Endothelial cell of umbilical vein (primary cell): ENCODE results near the gene CXCL14. TPM values are rescaled to one million over a fixed set of nuclear protein-coding genes. Genes with fewer than 3 reads are reported as not detected.

Experiments used
- BruUV-seq: library from RNA; stranded (reverse); fragments of 400-500 nt; replicated peaks from 2 replicates; lab custom pipeline; 2021; lab: Mats Ljungman, UMichigan
- CTCF ChIA-PET: fragments of 300-600, 350-600 bp; sonication (Branson Sonifier 250); formaldehyde crosslinking; loops from one replicate; lab custom pipeline; 2021; ENCODE audit warnings: antibody characterized with exemption, inconsistent platforms; lab: Charles Lee
- POLR2A ChIA-PET: fragments of 300-600, 350-600 bp; sonication (Branson Sonifier 250); formaldehyde crosslinking; loops from one replicate; lab custom pipeline; 2021; ENCODE audit warnings: antibody characterized with exemption, inconsistent platforms; lab: Charles Lee
- DNase-seq: peaks from one replicate; pipeline ENCODE4 v3.0.0-alpha.2; 2011; ENCODE audit warnings: low read depth, low spot score
- FAIRE-seq: peaks from 2 replicates; lab custom pipeline; 2011; peaks lifted over from hg19 to GRCh38; lab: Jason Lieb, UNC
- H2AFZ ChIP-seq: 2 replicates; pipeline ENCODE4 v1.6.0; 2012; ENCODE audit warnings: low read depth, low read length, control low read depth, inconsistent platforms
- H3K27ac ChIP-seq: 2 replicates; pipeline ENCODE4 v1.5.1; 2011; ENCODE audit warnings: low read depth, mild to moderate bottlenecking, control low read depth, low read length, moderate library complexity; ENCODE audit not compliant: insufficient read depth
- H3K27me3 ChIP-seq, 2 experiments: 2 replicates each; pipeline versions ENCODE4 v1.6.0 to v1.6.1; 2011; ENCODE audit warnings: low read length in 2 of 2, mixed read lengths in 1 of 2; ENCODE audit not compliant: control insufficient read depth in 2 of 2, insufficient read depth in 2 of 2
- H3K36me3 ChIP-seq, 2 experiments: 2 replicates in 1 of 2; 3 replicates in 1 of 2; pipeline ENCODE4 v1.5.1; 2011; ENCODE audit warnings: low read length in 2 of 2, mild to moderate bottlenecking in 1 of 2, moderate library complexity in 1 of 2; ENCODE audit not compliant: control insufficient read depth in 2 of 2, insufficient read depth in 2 of 2; ENCODE audit errors: extremely low read depth in 1 of 2
- H3K4me1 ChIP-seq: 3 replicates; pipeline ENCODE4 v1.5.1; 2011; ENCODE audit warnings: mild to moderate bottlenecking, low read length; ENCODE audit not compliant: control insufficient read depth, insufficient read depth; ENCODE audit errors: extremely low read depth
- H3K4me2 ChIP-seq: 2 replicates; pipeline ENCODE4 v1.6.1; 2011; ENCODE audit warnings: low read length, control low read depth, mixed read lengths; ENCODE audit not compliant: insufficient read depth
- H3K4me3 ChIP-seq, 3 experiments: fragments of 200-600 bp in 1 of 3; sonication (generic), shearing (Covaris generic) in 1 of 3; replicated peaks in 1 of 3; 2 replicates each; pipeline ENCODE4 v1.5.1; 2011 to 2016; ENCODE audit warnings: control low read depth in 3 of 3, low read length in 3 of 3, mild to moderate bottlenecking in 2 of 3, inconsistent platforms in 1 of 3, low read depth in 1 of 3, moderate library complexity in 1 of 3; ENCODE audit not compliant: insufficient read depth in 1 of 3
- H3K79me2 ChIP-seq: 2 replicates; pipeline ENCODE4 v1.6.0; 2012; ENCODE audit warnings: low read length, inconsistent platforms; ENCODE audit not compliant: control insufficient read depth, insufficient read depth
- H3K9ac ChIP-seq: replicated peaks from 2 replicates; pipeline ENCODE3; 2011; ENCODE audit warnings: low read length, control low read depth; ENCODE audit not compliant: insufficient read depth; ENCODE audit errors: extremely low read depth
- H3K9me1 ChIP-seq: replicated peaks from 3 replicates; pipeline ENCODE4 v1.6.0; 2011; ENCODE audit warnings: mild to moderate bottlenecking, low read length; ENCODE audit not compliant: control insufficient read depth, insufficient read depth; ENCODE audit errors: extremely low read depth
- H3K9me3 ChIP-seq: replicated peaks from 2 replicates; pipeline ENCODE4 v1.5.1; 2012; ENCODE audit warnings: low read length, inconsistent platforms; ENCODE audit not compliant: control insufficient read depth, insufficient read depth
- H4K20me1 ChIP-seq: replicated peaks from 2 replicates; pipeline ENCODE3; 2011; ENCODE audit warnings: mild to moderate bottlenecking, low read length; ENCODE audit not compliant: control insufficient read depth, insufficient read depth; ENCODE audit errors: extremely low read depth
- CTCF ChIP-seq, 2 donors: IDR thresholded peaks; 1 replicate in 1 of 2; 2 replicates in 1 of 2; pipeline ENCODE4 v1.5.1; 2011; ENCODE audit warnings: low read length in 2 of 2, mild to moderate bottlenecking in 2 of 2, moderate library complexity in 2 of 2, control low read depth in 1 of 2, inconsistent platforms in 1 of 2, low read depth in 1 of 2; ENCODE audit not compliant: insufficient read depth in 1 of 2; ENCODE audit errors: extremely low read depth in 1 of 2
- EZH2 ChIP-seq: IDR thresholded peaks from 2 replicates; pipeline ENCODE4 v1.6.1; 2012; ENCODE audit warnings: borderline replicate concordance, low read depth, mild to moderate bottlenecking, moderate library complexity, low read length, inconsistent platforms; ENCODE audit not compliant: severe bottlenecking
- FOS ChIP-seq: IDR thresholded peaks from 2 replicates; pipeline ENCODE4 v1.6.1; 2011; ENCODE audit warnings: mild to moderate bottlenecking, low read length, moderate library complexity, borderline replicate concordance; ENCODE audit not compliant: insufficient read depth
- GATA2 ChIP-seq: IDR thresholded peaks from 2 replicates; pipeline ENCODE4 v1.7.0; 2011; ENCODE audit warnings: low read depth, mild to moderate bottlenecking, moderate library complexity, mixed read lengths, low read length; ENCODE audit not compliant: insufficient read length, insufficient read depth
- JUN ChIP-seq: IDR thresholded peaks from 2 replicates; pipeline ENCODE4 v1.6.1; 2011; ENCODE audit warnings: borderline replicate concordance, low read depth; ENCODE audit not compliant: insufficient read length, insufficient read depth
- MAX ChIP-seq: IDR thresholded peaks from 2 replicates; pipeline ENCODE4 v1.6.1; 2011; ENCODE audit not compliant: insufficient read depth, insufficient read length
- MYC ChIP-seq: IDR thresholded peaks from one replicate; pipeline ENCODE4 v1.6.1; 2011; ENCODE audit warnings: mild to moderate bottlenecking, low read depth, low read length
- POLR2A ChIP-seq: IDR thresholded peaks from 2 replicates; pipeline ENCODE4 v1.6.1; 2012; ENCODE audit warnings: low read depth, mild to moderate bottlenecking, control low read depth, low read length
- POLR2AphosphoS5 ChIP-seq: IDR thresholded peaks from 2 replicates; pipeline ENCODE4 v1.6.1; 2012; ENCODE audit warnings: low read depth, mild to moderate bottlenecking, control low read depth, low read length, moderate library complexity; ENCODE audit not compliant: insufficient read depth
- dilution Hi-C: fragments of 300-500 bp; cut with MboI; formaldehyde crosslinking; loops from one replicate; pipeline ENCODE4 v1.15.0; 2019; ENCODE audit warnings: low sequenced_read_pairs; ENCODE audit not compliant: extremely low pct_ligation_motif_present
- intact Hi-C: fragments of 100-400 bp; cut with micrococcal nuclease; formaldehyde crosslinking; loops from one replicate; pipeline ENCODE4 v1.10.0; 2022
- polyA plus RNA-seq, 4 experiments: library from polyadenylated mRNA; depleted of rRNA in 3 of 4; stranded (reverse) in 3 of 4; unstranded in 1 of 4; fragments of >200 nt; gene quantifications; 2 replicates each; pipeline versions ENCODE4 v1.2.1 to v1.2.3, GENCODE V29; 2011 to 2012; ENCODE audit warnings: missing spikeins in 1 of 4
- total RNA-seq: library from RNA; stranded (reverse); gene quantifications from 2 replicates; pipeline ENCODE4 v1.2.3, GENCODE V29; 2021

Gene CXCL14
- total and polyA plus RNA-seq, 2 donors (not counting 3 experiments of a cell fraction or from before 2014, with no cell fraction given) = not detected

- dilution Hi-C loops (loop anchor here (25.0 kb wide), 1 partner anchor 106 kb away; the partner anchor contains the start of gene TIFAB), intact Hi-C loops (no loop called here)
- no peak for FAIRE-seq
- ChIA-PET POLR2A (no interaction called here), CTCF (interaction anchor here (3.5 to 14.3 kb wide), 5 partner anchors 7 to 262 kb away, joined by 34 to 664 read pairs (median 44); partner anchors contain the start of gene CXCL14)
- Histone ChIP-seq H3K4me2 (no peak overlapping the region), H3K27ac (no peak overlapping the region), H3K9ac (no peak overlapping the region), H3K4me1 (no peaks in the 10 kb centered on the region), H2AFZ (no peak overlapping the region), H3K79me2 (no peaks in the 10 kb centered on the region), H3K9me1 (no peaks in the 10 kb centered on the region), H3K4me3 (no peak overlapping the region), H3K9me3 (no peaks in the 10 kb centered on the region), H3K36me3 (no peaks in the 10 kb centered on the region), H3K27me3 (peaks cover 8 to 10% of the 10 kb centered on the region in 2 experiments), H4K20me1 (no peaks in the 10 kb centered on the region)
- no peak for DNase-seq
- TF ChIP-seq FOS (no peak), GATA2 (no peak), EZH2 (no peak), JUN (no peak), POLR2AphosphoS5 (no peak), MYC (no peak), MAX (no peak), POLR2A (no peak), CTCF (IDR thresholded peaks at IDR 0.05; ENCODE audit: extremely low read depth in 1 of 2, insufficient read depth in 1 of 2, low read depth in 1 of 2, low read length in 2 of 2) (no peak)
- no TSS peak for BruUV-seq
Measured at GRCh38 chr5:135568246-135568645, 10.5 kb downstream of the CXCL14 start.
